GM21360 (cell line): Measurements from ENCODE around the gene SFSWAP.
A peak's percentile ranks its signal among the peaks of the same experiment; 100 is the strongest.
"Not testable (repeated sequence)": the region's sequence is repeated elsewhere in the genome, so short reads cannot be mapped to it uniquely, and the experiment has no call there.

Experiments used
- ATAC-seq: cut with Tn5 transposase; IDR thresholded peaks from one replicate; pipeline ENCODE4 v1.9.1; 2021; ENCODE audit warnings: mild to moderate bottlenecking, moderate library complexity; ENCODE audit not compliant: unreplicated experiment

SFSWAP gene

DNA sequence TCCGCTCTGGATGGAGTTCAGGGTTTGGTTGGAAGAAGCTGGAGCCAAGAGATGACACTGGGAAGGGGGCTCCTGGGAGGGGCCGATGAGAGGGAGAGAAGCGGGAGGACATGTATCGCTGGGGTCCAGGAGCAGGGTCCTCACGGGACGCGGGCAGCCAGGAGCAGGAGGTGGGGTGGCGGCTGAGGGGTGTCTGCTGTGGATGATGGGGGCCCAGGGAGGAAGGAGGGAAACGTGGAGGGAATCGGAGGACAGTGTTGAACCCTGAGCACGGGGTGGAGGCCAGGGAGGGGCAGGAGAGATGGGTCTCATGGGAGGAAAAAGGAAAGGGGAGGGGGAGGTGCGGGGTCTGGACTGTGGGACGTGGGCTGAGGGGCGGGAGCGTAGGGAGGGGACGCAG lies 31.7 kb upstream of the SFSWAP start:
- ATAC-seq, result not testable (repeated sequence)

DNA sequence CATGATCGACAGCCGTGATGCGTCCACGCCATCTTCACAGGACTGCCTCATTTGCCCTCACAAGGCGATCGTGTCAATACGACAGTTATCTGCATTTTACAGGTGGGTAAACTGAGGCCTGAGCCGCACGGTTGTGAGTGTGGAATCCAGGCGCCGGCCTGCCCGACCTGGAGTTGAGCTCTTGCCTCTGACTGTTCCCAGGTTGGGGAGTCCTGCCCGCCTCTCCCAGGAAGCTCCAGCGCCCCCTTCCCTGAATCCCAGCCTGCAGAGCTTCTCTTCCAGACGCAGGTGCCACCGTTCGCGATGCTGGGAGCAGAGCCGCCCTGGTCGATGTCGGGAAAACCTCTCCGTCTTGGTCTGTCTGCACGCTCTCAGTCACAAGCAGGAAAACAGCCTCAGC lies 31.1 kb upstream of the SFSWAP start:
- not testable (repeated sequence) for ATAC-seq

DNA sequence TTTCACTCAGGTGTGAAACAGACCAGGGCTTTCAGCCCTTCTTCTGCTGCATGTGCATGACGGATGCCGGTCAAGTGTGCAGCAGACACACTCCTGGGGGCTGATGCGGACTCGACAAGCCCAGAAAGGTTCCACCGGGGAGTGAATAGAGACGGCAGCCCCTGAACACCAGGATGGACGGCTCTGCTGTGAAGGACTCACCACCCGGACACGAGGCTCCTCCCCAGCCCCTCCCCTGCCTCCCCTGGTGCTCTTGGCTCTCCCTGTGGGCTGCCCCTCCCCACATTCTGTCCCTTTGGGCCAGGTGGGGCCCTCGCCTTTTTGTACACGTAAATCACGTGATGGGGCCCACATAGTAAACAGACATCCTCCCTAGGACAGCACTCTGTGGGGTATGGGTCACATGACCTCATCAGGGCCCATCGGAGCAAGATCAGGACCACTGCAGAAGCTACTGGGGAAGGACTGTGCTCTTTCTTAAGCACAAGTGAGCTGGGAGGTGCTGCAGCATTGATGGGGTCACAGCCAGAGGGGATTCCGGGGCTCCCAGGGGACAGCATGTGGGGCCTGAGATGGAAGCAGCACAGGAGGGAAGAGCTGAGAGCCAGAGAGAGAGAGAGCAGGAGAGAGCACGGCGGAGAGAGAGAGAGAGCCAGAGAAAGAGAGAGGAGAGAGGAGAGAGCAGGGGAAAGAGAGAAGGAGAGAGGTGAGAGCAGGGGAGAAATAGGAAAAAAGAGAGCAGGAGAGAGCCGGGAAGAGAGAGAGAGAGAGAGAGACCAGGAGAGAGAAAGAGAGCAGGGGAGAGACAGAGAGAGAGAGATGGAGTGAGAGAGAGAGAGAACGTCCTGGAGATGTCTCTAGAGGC lies 30.3 kb upstream of the SFSWAP start:
- not testable (repeated sequence) for ATAC-seq

DNA sequence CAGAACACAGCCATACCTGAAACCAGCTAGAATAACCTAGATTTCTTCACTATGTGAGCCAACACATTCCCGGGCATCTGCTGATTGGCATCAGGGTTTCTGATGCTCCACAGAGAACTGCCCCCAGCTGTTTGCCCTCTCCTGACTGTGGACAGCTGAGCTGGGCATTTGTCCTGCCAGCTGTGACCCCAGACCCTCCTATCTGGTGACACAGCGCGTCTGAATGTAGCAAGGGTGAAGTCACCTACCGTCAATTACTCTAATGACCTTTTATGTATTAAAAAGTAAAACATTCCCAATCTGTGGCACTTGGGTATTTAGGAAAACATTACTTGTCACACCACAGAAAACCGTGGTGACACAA lies 29.7 kb upstream of the SFSWAP start:
- ATAC-seq, result no peak

DNA sequence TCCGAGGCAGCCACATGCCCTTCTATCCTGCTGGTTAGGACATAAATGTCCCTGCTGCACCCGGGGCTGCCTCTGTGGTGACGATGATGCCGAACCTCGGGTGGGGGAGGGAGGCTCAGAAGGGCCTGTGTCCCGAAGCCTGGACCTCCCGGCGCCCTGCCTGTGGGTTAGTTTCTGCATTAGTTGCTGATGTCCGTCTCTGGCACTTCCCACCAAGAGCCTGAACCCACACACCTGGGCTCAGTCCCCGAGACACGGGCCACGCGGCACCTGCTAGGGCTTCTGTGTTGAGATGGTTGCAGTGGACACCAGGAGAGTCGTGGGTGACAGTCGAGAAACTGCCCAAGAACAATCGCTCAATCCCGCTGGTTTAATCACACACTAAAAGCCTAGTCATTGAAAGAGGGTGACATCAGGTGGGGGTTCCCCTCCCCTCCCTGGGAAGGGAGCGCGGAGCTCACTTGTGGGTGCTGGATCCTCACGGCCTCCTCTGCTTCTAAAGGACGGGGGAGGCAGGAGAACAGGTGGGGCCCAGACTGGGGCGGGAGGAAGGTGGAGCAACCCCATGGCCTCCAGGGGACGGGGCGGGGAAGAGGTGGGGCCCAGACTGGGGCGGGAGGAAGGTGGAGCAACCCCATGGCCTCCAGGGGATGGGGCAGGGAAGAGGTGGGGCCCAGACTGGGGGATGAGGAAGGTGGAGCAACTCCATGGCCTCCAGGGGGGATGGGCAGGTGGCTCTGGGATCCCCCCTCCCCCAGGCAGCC lies 29.0 kb upstream of the SFSWAP start:
- ATAC-seq, result peak; percentile 100

DNA sequence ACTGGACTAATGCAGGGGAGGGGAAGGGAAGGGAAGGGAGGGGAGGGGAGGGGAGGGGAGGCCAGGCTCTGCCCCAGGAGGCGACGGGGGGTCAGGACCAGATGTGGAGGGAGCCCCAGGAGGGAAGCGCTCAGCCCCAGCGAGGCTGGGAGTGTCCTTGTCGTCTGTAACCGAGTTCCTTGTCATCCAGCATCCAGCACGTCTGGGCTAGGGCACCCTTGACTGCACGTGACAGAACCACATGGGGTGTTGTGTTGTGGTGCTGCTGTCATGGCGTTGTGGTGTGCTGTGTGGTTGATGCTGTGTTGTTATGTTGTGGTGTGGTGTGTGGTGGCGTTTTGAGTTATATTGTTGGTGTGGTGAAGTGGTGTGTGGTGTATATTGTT lies 28.4 kb upstream of the SFSWAP start:
- ATAC-seq, result no peak

DNA sequence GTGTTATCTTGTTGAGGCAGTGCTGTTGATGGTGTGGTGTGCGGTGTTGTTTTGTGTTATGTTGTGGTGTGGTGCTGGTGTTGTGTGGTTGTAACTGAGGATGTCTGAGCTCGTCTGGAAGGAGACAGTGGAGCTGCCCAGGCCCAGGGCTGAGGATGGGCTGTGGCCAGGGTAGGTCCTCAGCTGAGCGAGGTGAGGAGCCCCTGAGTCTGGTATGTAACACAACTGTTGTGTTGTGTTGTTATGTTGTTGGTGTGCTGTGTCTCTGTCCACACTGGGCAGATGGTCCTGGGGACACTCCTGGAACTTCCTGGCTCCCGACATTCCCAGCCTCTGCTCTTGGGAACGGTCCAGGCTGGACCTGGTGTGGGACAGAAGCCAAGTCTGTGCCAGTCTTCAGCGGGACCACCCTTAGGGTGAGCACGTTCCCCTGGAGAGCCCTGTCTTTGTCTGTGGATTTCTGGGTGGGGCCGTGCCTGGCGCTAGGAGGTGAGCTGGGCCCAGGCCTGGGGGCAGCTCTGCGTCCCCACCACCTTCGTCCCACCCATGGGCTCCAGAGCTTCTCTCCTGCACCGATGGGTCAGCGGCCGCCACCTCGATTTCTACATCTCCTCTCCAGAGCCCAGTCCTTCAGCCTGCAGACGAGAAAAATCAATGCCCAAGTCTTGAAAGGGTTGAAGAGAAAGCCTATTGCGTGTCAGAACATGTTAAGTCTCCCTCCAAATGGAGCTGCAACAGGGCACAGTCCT lies 27.4 kb upstream of the SFSWAP start:
- no peak for ATAC-seq

DNA sequence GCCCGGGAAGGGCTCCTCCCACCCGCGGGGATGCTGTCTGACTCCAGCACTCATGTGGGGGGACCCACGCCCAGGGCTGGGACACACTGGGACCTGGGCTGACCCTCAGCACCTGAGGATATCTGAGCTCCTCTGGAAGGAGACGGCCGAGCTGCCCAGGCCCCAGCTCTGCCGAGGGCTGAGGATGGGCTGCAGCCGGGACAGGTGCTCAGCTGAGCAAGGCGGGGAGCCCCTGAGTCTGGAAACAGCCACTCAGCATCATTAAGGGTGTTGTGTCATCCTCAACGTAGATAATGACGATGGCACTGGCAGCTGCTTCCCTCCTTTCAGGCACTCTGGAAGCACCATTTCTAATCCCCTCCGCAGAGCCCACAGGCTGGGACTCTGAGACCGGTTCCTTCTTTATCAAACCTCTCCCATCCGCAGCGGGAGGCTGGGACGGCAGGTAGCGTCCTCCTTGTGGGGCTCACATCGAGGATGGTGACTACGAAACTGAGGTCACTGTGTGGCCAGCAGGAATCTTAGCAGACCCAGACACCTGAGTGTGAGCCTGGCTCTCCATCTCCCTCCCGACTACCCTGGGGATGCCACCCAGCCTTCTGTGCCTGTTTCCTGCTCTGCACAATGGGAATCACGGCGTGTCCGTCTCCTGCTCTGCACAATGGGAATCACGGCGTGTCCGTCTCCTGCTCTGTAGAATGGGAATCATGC lies 26.7 kb upstream of the SFSWAP start:
- ATAC-seq, result no peak

DNA sequence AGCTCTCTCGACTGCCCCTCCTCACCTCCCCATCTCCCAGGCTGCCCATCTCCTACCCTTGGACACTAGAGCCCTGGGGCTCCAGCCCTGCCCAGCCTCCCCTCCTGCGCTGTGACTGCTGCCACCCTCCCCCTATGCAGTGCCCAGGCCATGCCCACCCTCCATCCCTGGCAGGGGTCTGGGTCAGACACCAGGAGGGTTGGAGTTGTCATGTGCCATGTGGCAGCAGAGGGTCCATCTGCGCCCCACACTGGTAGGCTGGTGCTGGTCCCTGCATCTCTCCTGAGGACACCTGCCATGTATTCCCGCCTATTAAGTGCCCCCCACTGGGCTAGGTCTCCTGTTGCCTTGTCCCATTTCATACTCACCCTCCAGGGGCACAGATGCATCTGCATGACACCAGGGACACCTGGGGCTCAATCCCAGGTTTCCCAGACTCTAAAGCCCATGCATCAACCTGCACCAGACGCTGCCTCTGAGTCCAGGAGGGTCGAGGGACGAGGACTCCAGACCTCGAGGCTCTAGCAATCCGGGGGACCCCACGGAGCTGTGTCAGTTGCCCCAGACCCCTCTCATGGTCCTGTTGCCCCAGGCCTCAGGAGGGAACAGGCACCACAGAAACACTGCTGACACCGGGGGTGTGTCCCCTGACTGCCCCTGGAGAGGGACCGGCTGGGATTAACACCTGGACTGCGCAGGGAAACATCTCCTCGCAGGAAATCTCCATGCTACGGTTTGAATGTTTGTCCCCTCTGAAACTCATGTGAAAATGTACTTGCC lies 23.4 kb upstream of the SFSWAP start:
- ATAC-seq, result no peak

DNA sequence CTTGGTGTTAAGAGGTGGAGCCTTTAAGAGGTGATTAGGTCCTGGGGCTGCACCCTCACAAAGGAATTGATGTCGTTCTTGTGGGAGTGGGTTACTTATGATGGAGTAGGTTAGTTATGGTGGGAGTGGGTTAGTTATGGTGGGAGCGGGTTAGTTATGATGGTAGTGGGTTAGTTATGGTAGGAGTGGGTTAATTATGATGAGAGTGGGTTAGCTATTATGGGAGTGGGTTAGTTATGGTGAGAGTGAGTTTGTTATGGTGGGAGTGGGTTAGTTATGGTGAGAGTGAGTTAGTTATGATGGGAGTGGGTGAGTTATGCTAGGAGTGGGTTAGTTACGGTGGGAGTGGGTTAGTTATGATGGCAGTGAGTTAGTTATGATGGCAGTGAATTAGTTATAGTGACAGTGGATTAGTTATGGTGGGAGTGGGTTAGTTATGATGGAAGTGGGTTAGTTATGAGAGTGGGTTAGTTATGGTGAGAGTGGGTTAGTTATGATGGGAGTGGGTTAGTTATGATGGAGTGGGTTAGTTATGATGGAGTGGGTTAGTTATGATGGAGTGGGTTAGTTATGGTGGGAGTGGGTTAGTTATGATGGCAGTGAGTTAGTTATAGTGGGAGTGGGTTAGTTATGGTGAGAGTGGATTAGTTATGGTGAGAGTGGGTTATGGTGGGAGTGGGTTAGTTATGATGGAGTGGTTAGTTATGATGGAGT lies 22.6 kb upstream of the SFSWAP start:
- no peak for ATAC-seq

DNA sequence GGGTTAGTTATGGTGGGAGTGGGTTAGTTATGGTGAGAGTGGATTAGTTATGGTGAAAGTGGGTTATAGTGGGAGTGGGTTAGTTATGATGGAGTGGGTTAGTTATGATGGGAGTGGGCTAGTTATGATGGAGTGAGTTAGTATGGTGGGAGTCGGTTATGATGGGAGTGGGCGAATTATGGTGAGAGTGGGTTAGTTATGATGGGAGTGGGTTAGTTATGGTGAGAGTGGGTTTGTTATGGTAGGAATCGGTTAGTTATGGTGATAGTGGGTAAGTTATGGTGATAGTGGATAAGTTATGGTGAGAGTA lies 22.1 kb upstream of the SFSWAP start:
- ATAC-seq, result no peak

DNA sequence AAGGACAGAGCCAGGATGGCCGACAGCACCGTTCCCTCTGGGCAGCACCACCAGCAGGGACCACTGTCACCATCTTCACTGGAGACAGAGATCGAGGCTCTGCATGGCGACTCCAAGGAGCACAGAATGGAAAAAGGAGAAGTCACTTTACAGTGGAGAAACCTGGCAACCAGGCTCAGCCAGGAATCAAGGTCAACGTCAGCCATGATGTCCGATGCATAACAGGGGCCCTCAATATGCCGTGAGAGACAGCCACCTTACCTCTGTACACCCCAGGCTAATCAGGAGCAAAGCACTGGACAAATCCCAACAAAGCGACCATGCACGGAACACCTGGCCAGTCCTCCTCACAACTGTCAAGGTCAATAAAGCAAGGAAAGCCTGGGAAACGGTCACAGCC lies 20.6 kb upstream of the SFSWAP start:
- no peak for ATAC-seq

DNA sequence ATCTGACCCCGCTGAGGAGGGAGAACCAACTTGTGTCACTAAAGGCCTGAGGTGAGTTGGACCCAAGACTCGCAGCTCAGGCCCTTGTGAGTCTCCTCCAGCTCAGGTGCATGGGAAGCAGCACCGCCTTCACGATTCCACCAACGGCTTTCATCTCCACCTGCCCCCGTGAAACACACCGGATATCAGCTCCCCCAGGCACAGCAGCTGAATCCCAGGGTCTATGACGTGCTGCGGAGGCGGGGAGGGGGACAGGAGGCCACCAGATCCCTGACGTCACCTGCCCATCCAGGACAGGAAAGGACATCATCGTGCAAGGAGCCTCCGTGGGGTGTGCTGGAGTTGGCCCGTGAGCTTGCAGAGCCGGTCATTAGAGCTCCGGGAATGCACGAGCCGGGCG lies 18.5 kb upstream of the SFSWAP start:
- ATAC-seq, result no peak

DNA sequence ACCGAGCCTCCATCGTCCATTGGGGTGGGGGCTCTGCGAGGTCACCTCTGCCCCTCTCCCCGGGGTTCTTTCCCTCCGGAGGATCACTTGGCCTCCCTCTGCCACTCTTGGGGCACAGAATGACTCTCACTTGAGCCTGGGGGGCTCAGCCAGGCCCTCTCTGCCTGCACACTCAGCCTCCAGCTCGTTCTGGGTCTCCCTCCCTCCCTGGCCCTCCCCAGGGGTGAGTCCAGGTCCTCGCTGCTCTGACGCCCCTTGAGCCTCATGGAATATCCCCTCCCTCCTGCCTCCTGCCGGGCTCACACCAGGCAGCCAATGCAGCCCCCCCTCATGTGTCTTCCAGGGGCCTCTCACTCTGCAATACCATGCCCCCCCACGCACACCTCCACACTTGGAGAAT lies 17.7 kb upstream of the SFSWAP start:
- ATAC-seq, result no peak

DNA sequence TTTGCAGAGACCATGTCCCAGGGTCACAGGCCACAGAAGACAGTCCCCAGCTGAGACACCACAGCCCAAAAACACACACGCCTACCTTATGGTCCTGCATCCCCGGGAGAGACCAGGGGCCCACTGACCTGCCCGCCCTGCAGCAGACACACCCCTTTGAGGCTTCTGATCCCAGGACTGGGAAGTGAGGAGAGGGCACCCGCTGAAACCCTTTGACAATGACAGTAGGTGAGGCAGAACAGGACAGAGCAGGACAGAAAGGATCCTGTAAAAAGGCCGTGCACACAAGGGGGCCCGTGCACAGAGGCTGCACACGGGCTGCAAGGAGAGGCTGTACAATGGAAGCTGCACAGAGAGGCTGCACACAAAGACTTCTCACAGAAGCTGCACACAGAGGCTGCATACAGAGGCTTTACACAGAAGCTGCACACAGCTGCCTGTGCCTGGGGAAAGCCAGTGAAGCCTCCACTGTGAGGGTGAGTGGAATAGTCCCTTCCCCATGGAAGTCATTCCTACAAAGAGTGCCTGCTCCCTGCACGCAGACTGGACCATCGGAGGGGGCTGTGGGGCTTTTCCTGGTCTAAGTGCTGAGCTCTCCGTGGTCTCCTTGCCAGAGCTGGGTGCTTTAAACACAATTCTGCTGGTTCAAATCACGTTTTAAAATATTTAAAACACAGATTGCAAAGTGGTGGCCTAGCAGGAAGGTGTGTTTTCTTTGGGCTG lies 16.6 kb upstream of the SFSWAP start:
- no peak for ATAC-seq

DNA sequence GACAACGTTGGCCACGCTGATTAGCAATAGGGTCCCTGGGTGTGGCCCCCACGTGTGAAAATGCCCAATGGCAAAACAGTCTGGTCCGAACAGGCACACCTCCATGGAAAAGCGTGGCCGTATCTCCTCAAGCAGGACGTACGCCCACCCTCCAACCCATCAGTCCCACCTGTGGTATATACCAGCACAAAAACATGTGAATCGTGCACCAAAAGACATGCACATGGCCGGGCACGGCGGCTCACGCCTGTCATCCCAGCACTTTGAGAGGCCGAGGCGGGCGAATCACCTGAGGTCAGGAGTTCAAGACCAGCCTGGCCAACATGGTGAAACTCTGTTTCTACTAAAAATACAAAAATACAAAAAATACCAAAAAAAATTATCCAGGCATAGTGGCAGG lies 14.9 kb upstream of the SFSWAP start:
- no peak for ATAC-seq

DNA sequence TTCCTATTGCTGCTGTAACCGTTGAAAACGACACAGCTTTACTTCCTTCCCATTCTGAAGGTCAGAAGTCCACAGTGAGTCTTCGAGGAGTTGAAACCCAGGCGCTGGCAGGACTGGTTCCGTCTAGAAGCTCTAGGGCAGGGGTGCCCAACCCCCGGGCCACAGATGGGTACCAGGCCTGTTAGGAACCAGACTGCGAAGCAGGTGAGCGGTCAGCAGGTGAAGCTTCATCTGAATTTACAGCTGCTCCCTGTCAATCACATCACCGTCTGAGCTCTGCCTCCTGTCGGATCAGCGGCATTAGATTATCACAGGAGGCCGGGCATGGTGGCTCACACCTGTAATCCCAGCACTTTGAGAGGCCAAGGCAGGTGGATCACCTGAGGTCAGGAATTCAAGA lies 12.6 kb upstream of the SFSWAP start:
- no peak for ATAC-seq

DNA sequence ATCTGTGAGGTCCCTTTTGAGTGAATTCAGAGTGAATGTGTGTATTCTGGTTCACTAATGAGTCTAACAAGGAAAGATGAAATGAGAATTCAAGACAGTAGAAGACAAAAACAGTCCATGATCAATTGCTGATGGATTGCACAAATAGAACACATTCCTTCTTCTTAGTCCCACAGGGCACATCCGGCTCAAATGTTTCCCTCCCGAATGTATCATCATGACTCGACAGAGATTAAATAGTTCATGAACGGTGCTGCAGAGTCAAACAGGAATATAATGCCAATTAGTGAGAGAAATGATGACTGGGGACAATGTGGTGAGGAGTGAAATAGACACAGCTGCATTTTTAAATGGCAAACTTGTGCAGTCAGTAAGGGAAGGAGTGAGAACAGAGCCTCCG lies 11.5 kb upstream of the SFSWAP start:
- no peak for ATAC-seq

DNA sequence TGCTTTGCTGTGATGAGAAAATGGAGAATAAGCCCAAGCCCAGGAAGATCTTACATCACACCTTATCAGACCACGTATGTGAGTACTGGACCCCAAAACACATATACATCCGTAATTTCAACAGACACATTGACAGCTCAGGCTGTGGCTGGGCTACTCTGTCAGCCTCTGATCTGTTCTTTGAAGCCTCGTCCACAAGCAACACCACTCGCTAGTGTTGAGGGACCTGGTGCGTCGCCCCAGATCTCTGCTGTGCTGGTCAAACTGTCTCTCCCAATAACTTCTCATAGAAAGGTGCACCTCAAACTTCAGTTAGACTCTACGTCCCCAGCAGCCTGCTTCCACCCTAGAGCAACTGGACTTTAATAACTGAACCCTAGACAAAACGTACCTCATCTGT lies 10.6 kb upstream of the SFSWAP start:
- no peak for ATAC-seq
